ENCODE measurements around the gene ALKBH6. TPM values are rescaled to one million over a fixed set of nuclear protein-coding genes. Genes with fewer than 3 reads are reported as not detected.

The ALKBH6 gene
- total and polyA plus RNA-seq, 2 of the 13 experiments (the other 11 are each of a cell fraction or from before 2014, with no cell fraction given), result 13.7 to 18.1 TPM

DNA sequence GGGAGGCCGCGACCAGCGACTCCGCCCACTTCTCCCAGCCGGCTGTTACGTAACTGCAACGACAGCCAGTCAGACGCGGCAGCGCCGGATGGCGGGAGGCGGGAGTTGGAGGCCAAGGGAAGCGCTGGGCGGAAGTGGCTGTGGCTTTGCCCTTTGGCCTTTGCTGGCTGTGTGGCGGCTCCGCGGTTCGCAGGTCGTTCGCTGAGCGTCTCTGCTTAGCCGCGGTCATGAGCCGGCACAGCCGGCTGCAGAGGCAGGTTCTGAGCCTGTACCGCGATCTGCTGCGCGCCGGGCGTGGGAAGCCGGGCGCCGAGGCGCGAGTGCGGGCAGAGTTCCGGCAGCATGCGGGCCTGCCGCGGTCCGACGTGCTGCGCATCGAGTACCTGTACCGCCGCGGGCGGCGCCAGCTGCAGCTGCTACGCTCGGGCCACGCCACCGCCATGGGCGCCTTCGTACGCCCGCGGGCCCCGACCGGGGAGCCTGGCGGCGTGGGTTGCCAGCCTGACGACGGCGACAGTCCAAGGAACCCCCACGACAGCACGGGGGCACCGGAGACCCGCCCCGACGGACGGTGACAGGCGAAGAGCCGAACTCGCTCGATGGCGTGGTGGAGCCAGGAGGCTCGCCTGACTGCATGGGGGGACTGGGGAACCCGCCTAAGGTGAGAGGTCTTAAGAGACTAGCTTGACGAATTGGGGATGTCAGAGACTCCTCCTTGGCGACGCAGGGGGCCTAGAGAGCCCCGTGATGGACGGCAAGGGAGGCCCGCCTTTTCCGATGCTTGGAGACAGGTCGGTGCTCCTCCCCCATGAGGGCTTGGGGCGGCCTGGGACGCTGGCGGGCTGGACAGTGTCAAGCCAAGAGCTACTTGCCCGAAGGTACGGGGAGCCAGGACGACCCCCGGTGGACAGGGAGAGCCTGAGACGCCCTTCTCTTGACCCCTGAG lies 18.7 kb downstream of the ALKBH6 start, which contains the start of gene SDHAF1 (continued):
- 0 out of 2 replicates have a peak, but pooled peaks have one; percentile 81 for TF ChIP-seq KLF6 (CRISPR knock-in tag; IDR thresholded peaks at IDR 0.05)
- peak; percentile 85; the same call in 1 of the 2 replicates for TF ChIP-seq GMEB1 (CRISPR knock-in tag; IDR thresholded peaks at IDR 0.05; ENCODE audit: borderline replicate concordance)
- no peak for TF ChIP-seq ETV6 (CRISPR knock-in tag; conservative IDR thresholded peaks at IDR 0.05)
- 0 out of 2 replicates have a peak, but pooled peaks have one; percentile 48 for TF ChIP-seq ZNF235 (CRISPR knock-in tag; IDR thresholded peaks at IDR 0.05; ENCODE audit: borderline replicate concordance)
- no peak; the same call in 1 of the 2 replicates for TF ChIP-seq ZMAT3 (CRISPR knock-in tag; conservative IDR thresholded peaks at IDR 0.05)
- TF ChIP-seq EZH2 (conservative IDR thresholded peaks at IDR 0.05; ENCODE audit: low read depth, low read length), result no peak
- 0 out of 2 replicates have a peak, but pooled peaks have one; percentile 53 for TF ChIP-seq ZNF317 (CRISPR knock-in tag; IDR thresholded peaks at IDR 0.05)
- no peak for TF ChIP-seq ZNF674 (CRISPR knock-in tag; IDR thresholded peaks at IDR 0.05; ENCODE audit: low read depth)
- TF ChIP-seq CEBPZ (IDR thresholded peaks at IDR 0.05; ENCODE audit: low read length), result no peak
- peak; percentile 91; the same call in 1 of the 2 replicates for TF ChIP-seq TFDP1 (CRISPR knock-in tag; IDR thresholded peaks at IDR 0.05; ENCODE audit: borderline replicate concordance)
- peak; percentile 67; the same call in 1 of the 2 replicates for TF ChIP-seq CBFB (CRISPR knock-in tag; IDR thresholded peaks at IDR 0.05)
- TF ChIP-seq THAP8 (CRISPR knock-in tag; IDR thresholded peaks at IDR 0.05; ENCODE audit: borderline replicate concordance), result no peak; the same call in 1 of the 2 replicates
- no peak for TF ChIP-seq BCLAF1 (IDR thresholded peaks at IDR 0.05)
- TF ChIP-seq GTF2F1 (IDR thresholded peaks at IDR 0.05; ENCODE audit: low read length), result no peak; the same call in 1 of the 2 replicates
- TF ChIP-seq MED8 (CRISPR knock-in tag; IDR thresholded peaks at IDR 0.05; ENCODE audit: insufficient replicate concordance), result peak; percentile 69
- TF ChIP-seq KDM5B (CRISPR knock-in tag; IDR thresholded peaks at IDR 0.05; ENCODE audit: borderline replicate concordance), result peak; percentile 85
- no peak for TF ChIP-seq ARID2 (CRISPR knock-in tag; IDR thresholded peaks at IDR 0.05; ENCODE audit: borderline replicate concordance)
- peak; percentile 66; the same call in 1 of the 2 replicates for TF ChIP-seq SIN3A (IDR thresholded peaks at IDR 0.05; ENCODE audit: borderline replicate concordance, low read depth, low read length)

Data from HepG2 (cell line).